Activated naive CD4-positive, alpha-beta T cell treated with anti-CD3 and anti-CD28 coated beads, Interleukin-2, amount 50 U/mL, for 72 hours (primary cell): ENCODE measurements around the gene PIK3C2A. TPM values are rescaled to one million over a fixed set of nuclear protein-coding genes. Genes with fewer than 3 reads are reported as not detected.

Experiments used
- ATAC-seq, 2 donors: fragments of 150-1000 bp; cut with Tn5 transposase; 2 replicates each; pipeline ENCODE4 v1.10.0; 2021; ENCODE audit warnings: mild to moderate bottlenecking in 2 of 2, moderate library complexity in 2 of 2
- DNase-seq, 2 donors: peaks; one replicate each; pipeline ENCODE4 v3.0.0; 2021 to 2022; ENCODE audit warnings: low spot score in 2 of 2
- H3K27ac Mint-ChIP-seq, 2 donors: one replicate each; pipeline ENCODE4 v1.8.0; 2022; ENCODE audit warnings: mild to moderate bottlenecking in 2 of 2, mixed read lengths in 2 of 2
- H3K36me3 Mint-ChIP-seq, 2 donors: one replicate each; pipeline ENCODE4 v1.8.0; 2022; ENCODE audit warnings: mixed read lengths in 2 of 2
- H3K9me3 Mint-ChIP-seq, 2 donors: one replicate each; pipeline ENCODE4 v1.8.0; 2022; ENCODE audit warnings: mixed read lengths in 2 of 2
- total RNA-seq, 2 donors: library from RNA; stranded (reverse); gene quantifications; one replicate each; pipeline ENCODE4 v1.2.3, GENCODE V29; 2022

Gene PIK3C2A
- total RNA-seq, 2 donors from 2014 or later, result 24.0 to 29.2 TPM

- H3K36me3 Mint-ChIP-seq, result no peaks in the 10 kb centered on the region
Observed at GRCh38 chr11:17221968-17222367, 14.2 kb upstream of the PIK3C2A start.

GRCh38 chr11:17219016-17219415, 11.2 kb upstream of the PIK3C2A start:
- no peak for DNase-seq
- Mint-ChIP-seq H3K36me3 (peaks cover 0 to 5% of the 10 kb centered on the region in 2 donors), H3K9me3 (no peaks in the 10 kb centered on the region), H3K27ac (no peak overlapping the region)
- no peak for ATAC-seq

More at GRCh38 chr11:17221968-17222367, 14.2 kb upstream of the PIK3C2A start:
- no peak for DNase-seq
- no peak overlapping the region for H3K27ac Mint-ChIP-seq
- ATAC-seq, result no peak
- no peaks in the 10 kb centered on the region for H3K9me3 Mint-ChIP-seq

GRCh38 chr11:17218403-17218802, 10.6 kb upstream of the PIK3C2A start:
- Mint-ChIP-seq H3K36me3 (peaks cover 0 to 10% of the 10 kb centered on the region in 2 donors), H3K27ac (no peak overlapping the region), H3K9me3 (no peaks in the 10 kb centered on the region)
- ATAC-seq (no peak), DNase-seq (no peak)

- Mint-ChIP-seq H3K36me3 (peaks cover 0 to 10% of the 10 kb centered on the region in 2 donors), H3K27ac (no peak overlapping the region), H3K9me3 (no peaks in the 10 kb centered on the region)
- DNase-seq, result no peak
- ATAC-seq, result no peak
Observed at GRCh38 chr11:17217401-17217800, 9.6 kb upstream of the PIK3C2A start.

- no peaks in the 10 kb centered on the region for H3K9me3 Mint-ChIP-seq
- no peak overlapping the region for H3K27ac Mint-ChIP-seq
- no peak for DNase-seq
Observed at GRCh38 chr11:17214338-17214737, 6.6 kb upstream of the PIK3C2A start.

GRCh38 chr11:17211286-17211685, 3.5 kb upstream of the PIK3C2A start:
- ATAC-seq, result no peak
- Mint-ChIP-seq H3K27ac (no peak overlapping the region), H3K36me3 (peaks cover 6 to 26% of the 10 kb centered on the region in 2 donors), H3K9me3 (no peaks in the 10 kb centered on the region)
- no peak for DNase-seq

More at GRCh38 chr11:17214338-17214737, 6.6 kb upstream of the PIK3C2A start:
- H3K36me3 Mint-ChIP-seq, result peaks cover 0 to 15% of the 10 kb centered on the region in 2 donors
- ATAC-seq, result no peak

GRCh38 chr11:17209939-17210245, 2.1 kb upstream of the PIK3C2A start:
- DNase-seq, result no peak
- Mint-ChIP-seq H3K9me3 (no peaks in the 10 kb centered on the region), H3K36me3 (peaks cover 6 to 26% of the 10 kb centered on the region in 2 donors), H3K27ac (peak overlapping the region in 1 of 2 donors; percentile 97)
- no peak for ATAC-seq

GRCh38 chr11:17208257-17208999, 642 bp upstream of the PIK3C2A start:
- Mint-ChIP-seq H3K27ac (peak overlapping the region; percentile 97 to 98), H3K9me3 (no peaks in the 10 kb centered on the region), H3K36me3 (peaks cover 6 to 16% of the 10 kb centered on the region in 2 donors)
- DNase-seq (peak in 1 of 2 donors; percentile 63), ATAC-seq (peak; percentile 74 to 79)

GRCh38 chr11:17206463-17206862, 1.3 kb downstream of the PIK3C2A start:
- Mint-ChIP-seq H3K36me3 (peaks cover 6 to 16% of the 10 kb centered on the region in 2 donors), H3K9me3 (no peaks in the 10 kb centered on the region), H3K27ac (peak overlapping the region; percentile 97)
- DNase-seq (no peak), ATAC-seq (no peak)

GRCh38 chr11:17197431-17197898, 10.3 kb downstream of the PIK3C2A start:
- no peaks in the 10 kb centered on the region for H3K36me3 Mint-ChIP-seq
- no peak overlapping the region for H3K27ac Mint-ChIP-seq
- no peaks in the 10 kb centered on the region for H3K9me3 Mint-ChIP-seq
- no peak for ATAC-seq
- no peak for DNase-seq

- DNase-seq, result no peak
- no peak for ATAC-seq
- H3K36me3 Mint-ChIP-seq, result no peaks in the 10 kb centered on the region
- H3K9me3 Mint-ChIP-seq, result no peaks in the 10 kb centered on the region
- no peak overlapping the region for H3K27ac Mint-ChIP-seq
Observed at GRCh38 chr11:17188675-17189074, 19.1 kb downstream of the PIK3C2A start.

GRCh38 chr11:17186932-17187692, 20.7 kb downstream of the PIK3C2A start:
- ATAC-seq, result no peak
- H3K36me3 Mint-ChIP-seq, result no peaks in the 10 kb centered on the region
- H3K27ac Mint-ChIP-seq, result peak overlapping the region in 1 of 2 donors; percentile 56
- no peaks in the 10 kb centered on the region for H3K9me3 Mint-ChIP-seq
- DNase-seq, result no peak

- no peak for ATAC-seq
- DNase-seq, result no peak
- no peaks in the 10 kb centered on the region for H3K36me3 Mint-ChIP-seq
Observed at GRCh38 chr11:17185938-17186337, 21.8 kb downstream of the PIK3C2A start.

GRCh38 chr11:17184882-17185587, 22.8 kb downstream of the PIK3C2A start:
- Mint-ChIP-seq H3K9me3 (no peaks in the 10 kb centered on the region), H3K36me3 (no peaks in the 10 kb centered on the region), H3K27ac (no peak overlapping the region)
- DNase-seq (no peak), ATAC-seq (no peak)

More at GRCh38 chr11:17185938-17186337, 21.8 kb downstream of the PIK3C2A start:
- H3K9me3 Mint-ChIP-seq, result no peaks in the 10 kb centered on the region
- peak overlapping the region in 1 of 2 donors; percentile 10 for H3K27ac Mint-ChIP-seq

GRCh38 chr11:17183836-17184235, 23.9 kb downstream of the PIK3C2A start:
- Mint-ChIP-seq H3K27ac (no peak overlapping the region), H3K9me3 (no peaks in the 10 kb centered on the region), H3K36me3 (no peaks in the 10 kb centered on the region)
- DNase-seq (no peak), ATAC-seq (no peak)

- Mint-ChIP-seq H3K27ac (no peak overlapping the region), H3K36me3 (no peaks in the 10 kb centered on the region), H3K9me3 (no peaks in the 10 kb centered on the region)
- no peak for ATAC-seq
- DNase-seq, result no peak
Observed at GRCh38 chr11:17179970-17180369, 27.8 kb downstream of the PIK3C2A start.

- peaks cover 0 to 6% of the 10 kb centered on the region in 2 donors for H3K36me3 Mint-ChIP-seq
- no peaks in the 10 kb centered on the region for H3K9me3 Mint-ChIP-seq
- DNase-seq (no peak), ATAC-seq (no peak)
- H3K27ac Mint-ChIP-seq, result no peak overlapping the region
Observed at GRCh38 chr11:17173332-17173731, 34.5 kb downstream of the PIK3C2A start.
